ENCODE results near the gene TCP11L2.
"Not testable (repeated sequence)": the region's sequence is repeated elsewhere in the genome, so short reads cannot be mapped to it uniquely, and the experiment has no call there.

The TCP11L2 gene

DNA sequence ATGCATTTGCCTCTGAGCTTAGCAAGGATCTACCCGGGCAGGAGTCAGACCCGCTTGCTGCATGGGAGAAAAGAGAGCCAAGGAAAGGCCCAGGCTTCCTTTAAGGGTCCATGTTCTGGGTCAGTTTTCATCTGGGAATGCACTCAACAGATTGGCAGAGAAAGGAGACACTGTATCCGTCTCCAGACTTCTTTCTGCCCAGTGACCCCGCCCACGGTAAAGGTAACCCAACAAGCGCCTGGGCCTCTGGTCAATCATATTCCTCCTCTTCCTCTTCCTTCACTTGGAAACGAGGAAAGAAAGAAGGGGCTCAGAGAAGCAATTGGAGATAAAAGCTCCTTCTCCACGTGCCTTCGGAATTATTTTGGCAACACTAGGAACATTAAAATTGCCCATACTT, 27.1 kb upstream of the TCP11L2 start:
- Histone ChIP-seq H3K36me3 (ENCODE audit: insufficient read depth, low read length) (no peaks in the 10 kb centered on the region), H3K9ac (ENCODE audit: low read depth, low read length) (no peak overlapping the region), H3K4me1 (ENCODE audit: insufficient read depth, low read length) (no peaks in the 10 kb centered on the region), H3K9me3 (ENCODE audit: control insufficient read depth, insufficient read depth, low read length) (no peaks in the 10 kb centered on the region)

DNA sequence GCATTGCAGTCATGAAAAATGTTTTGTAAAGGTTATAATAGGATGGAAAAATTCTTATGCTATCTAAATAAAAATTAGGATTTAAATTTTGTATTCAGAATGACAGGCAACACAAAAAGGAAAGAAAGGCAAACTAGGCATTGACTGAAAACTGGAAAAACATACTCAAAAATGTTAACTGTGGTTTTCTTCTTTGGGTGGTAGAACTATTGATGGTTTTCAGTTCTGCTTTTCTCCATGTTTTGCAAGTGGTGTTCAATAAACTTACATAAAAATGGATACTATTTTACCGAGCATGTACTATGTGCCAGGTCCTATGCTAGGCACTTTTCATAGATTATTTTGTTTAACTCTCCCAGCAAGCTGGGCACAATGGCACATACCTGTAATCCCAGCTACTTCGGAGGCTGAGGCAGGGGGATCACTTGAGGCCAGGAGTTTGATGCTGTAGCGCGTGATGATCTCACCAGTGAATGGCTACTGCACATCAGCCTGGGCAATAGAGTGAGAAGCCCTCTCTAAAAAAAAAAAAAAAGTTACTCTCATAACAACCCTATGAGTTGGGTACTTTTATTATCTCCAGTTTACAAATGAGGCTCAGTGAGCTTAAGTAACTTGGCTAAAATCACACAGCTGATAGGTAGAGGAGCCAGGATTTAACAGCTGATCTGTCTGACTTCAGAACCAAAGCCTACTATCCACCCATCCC, 26.3 kb upstream of the TCP11L2 start:
- no peaks in the 10 kb centered on the region for H3K9me3 ChIP-seq (ENCODE audit: control insufficient read depth, insufficient read depth, low read length)
- H3K36me3 ChIP-seq (ENCODE audit: insufficient read depth, low read length) = no peaks in the 10 kb centered on the region
- H3K4me1 ChIP-seq (ENCODE audit: insufficient read depth, low read length) = no peaks in the 10 kb centered on the region
- H3K9ac ChIP-seq (ENCODE audit: low read depth, low read length) = no peak overlapping the region

DNA sequence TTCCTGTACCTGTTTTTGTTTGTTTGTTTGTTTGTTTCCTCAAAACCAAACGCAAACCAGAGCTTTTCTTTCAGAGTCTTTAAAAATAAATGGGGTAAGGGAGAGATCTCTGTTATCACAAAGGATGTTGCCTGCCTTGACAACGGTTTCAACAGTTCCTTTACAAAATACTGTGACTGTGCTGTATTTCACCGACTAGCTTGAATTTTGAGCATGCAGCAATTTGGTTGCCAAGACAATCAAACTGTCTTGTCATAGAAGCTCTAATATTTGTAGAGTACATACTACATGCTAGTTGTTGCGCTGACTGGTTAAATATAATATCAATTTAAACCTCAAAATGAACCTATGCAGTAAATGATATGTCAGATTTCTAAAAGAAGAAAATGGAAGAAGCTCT, 22.4 kb upstream of the TCP11L2 start:
- no peaks in the 10 kb centered on the region for H3K36me3 ChIP-seq (ENCODE audit: insufficient read depth, low read length)
- H3K9me3 ChIP-seq (ENCODE audit: control insufficient read depth, insufficient read depth, low read length) = no peaks in the 10 kb centered on the region
- no peaks in the 10 kb centered on the region for H3K4me1 ChIP-seq (ENCODE audit: insufficient read depth, low read length)
- H3K9ac ChIP-seq (ENCODE audit: low read depth, low read length) = no peak overlapping the region

DNA sequence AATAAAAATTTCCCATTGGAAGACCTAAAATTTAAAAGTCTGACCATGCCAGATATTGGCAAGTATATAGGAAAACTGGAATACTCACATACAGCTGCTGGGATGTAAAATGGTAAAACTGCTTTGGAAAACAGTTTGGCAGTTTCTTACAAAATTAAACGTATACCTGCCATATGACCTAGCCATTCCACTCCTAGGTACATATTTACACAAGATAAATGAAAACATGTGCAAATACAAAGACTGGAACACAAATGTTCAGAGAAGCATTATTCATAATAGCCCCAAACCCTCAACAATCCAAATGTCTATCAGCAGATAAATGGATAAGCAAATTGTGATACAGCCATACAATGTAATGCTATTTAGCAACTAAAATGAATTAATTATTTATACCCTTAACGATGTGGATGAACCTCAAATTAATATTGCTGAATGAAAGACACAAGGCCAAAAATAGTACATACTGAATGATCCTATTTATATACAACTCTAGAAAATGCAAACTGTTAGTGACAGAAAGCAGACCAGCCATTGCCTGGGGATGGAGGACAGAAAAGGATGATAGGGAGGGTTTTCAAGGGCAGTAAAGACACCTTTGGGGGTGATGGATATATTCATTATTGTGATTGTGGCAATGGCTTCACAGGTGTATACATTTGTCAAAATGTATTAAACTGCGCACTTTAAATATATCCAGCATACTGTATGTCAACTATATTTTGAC, 21.3 kb upstream of the TCP11L2 start:
- Histone ChIP-seq H3K9ac (ENCODE audit: low read depth, low read length) (no peak overlapping the region), H3K9me3 (ENCODE audit: control insufficient read depth, insufficient read depth, low read length) (no peaks in the 10 kb centered on the region), H3K4me1 (ENCODE audit: insufficient read depth, low read length) (no peaks in the 10 kb centered on the region), H3K36me3 (ENCODE audit: insufficient read depth, low read length) (no peaks in the 10 kb centered on the region)

DNA sequence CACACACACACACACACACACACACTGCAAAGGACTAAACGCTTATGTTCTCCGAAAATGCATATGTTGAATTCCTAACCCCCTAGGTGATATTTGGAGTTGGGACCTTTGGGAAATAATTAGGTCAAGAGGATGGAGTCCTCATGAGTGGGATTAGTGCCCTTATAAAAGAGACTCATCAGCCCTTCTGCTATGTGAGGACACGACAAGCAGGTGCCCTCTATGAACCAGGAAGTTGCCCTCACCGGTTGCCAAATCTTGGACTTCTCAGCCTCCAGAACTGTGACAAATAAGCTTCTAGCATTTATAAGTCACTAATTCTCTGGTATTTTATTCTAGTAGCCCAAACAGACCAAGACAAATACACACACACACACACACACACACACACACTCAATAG, 20.7 kb upstream of the TCP11L2 start:
- Histone ChIP-seq H3K4me1 (ENCODE audit: insufficient read depth, low read length) (no peaks in the 10 kb centered on the region), H3K9ac (ENCODE audit: low read depth, low read length) (no peak overlapping the region), H3K36me3 (ENCODE audit: insufficient read depth, low read length) (no peaks in the 10 kb centered on the region), H3K9me3 (ENCODE audit: control insufficient read depth, insufficient read depth, low read length) (no peaks in the 10 kb centered on the region)

DNA sequence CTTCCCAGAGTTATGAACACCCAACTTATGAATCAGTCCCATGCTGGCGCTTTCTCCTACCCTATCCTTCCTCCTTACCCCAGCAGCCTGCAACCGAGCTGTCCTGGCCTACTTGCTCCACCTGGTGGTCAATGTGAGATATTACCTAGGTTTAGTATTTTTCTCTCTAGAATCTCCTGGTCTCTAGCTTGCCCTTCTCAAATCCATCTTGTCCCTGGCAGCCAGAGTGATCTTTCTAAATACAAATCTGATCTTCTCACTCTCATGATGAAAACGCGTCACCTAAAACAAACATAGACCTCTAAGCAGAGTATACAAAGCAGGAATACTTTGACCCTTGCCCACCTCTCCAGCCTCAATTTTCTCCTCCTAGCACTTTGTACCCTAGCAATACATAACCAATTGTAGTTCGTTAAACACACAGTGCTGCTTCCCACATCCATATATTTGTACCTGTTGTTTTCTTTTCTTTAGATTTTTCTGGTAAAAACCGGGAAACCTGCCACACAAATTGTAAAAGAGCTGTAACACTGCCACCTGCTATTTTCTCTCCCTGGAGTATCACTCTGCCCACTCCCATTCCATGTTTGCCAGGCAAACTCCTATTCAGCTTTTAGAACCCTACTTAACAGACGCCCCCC, 20.0 kb upstream of the TCP11L2 start:
- Histone ChIP-seq H3K4me1 (ENCODE audit: insufficient read depth, low read length) (no peaks in the 10 kb centered on the region), H3K9me3 (ENCODE audit: control insufficient read depth, insufficient read depth, low read length) (no peaks in the 10 kb centered on the region), H3K36me3 (ENCODE audit: insufficient read depth, low read length) (no peaks in the 10 kb centered on the region), H3K9ac (ENCODE audit: low read depth, low read length) (no peak overlapping the region)

DNA sequence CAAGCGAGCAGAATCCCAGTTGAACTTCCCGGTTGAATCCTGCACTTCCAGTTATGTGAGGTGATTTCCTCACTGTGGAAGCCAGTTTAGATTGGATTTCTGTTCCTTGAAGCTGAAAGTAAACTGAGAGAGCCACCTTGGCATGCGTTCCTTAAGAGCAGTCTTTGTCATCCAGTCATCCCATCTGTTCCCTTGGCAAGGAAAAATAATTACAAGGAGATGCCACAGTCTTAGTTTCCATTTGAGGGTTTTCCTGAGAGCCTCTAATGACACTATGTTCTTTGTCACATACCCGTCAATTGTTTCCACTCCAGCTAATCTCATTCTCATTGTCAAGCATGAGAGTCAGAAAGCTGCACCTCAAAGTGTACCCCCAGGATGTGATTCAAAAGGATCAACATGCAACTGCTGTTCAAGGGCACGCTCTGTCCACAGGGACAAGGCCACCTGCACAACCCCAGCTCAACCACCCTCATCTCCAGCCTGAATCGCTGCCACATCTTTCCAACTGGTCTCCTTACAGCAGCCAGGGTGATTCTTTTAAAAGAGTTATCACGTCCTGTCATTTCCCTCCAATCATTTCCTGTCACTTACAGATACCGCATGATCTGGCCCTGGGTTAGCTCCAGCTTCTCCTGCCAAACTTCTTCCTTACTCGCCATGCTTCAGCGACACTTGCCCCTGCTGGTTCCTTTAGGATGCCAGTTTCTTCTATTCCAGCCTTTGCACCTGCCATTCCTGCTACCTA, 18.0 kb upstream of the TCP11L2 start:
- H3K9me3 ChIP-seq (ENCODE audit: control insufficient read depth, insufficient read depth, low read length) = no peaks in the 10 kb centered on the region
- H3K9ac ChIP-seq (ENCODE audit: low read depth, low read length) = no peak overlapping the region

DNA sequence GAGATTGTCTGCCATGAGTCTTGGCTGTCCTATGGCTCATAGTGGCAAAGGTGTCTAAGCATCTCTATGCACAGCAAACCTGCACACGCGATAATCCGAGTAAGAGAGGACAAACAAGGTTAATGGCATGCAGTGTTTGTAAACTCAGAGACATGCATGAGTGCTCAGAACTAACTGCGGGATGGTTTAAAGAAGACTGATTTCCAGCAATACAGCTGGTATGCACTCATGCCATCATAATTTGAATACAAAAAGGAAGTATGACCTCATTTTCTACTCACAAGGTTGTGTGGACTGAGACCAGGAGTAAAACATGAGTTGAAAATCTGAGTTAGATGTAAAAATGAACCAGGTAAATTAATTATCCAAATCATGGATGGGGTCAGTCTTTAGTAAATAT, 16.6 kb upstream of the TCP11L2 start:
- no peaks in the 10 kb centered on the region for H3K36me3 ChIP-seq (ENCODE audit: insufficient read depth, low read length)
- H3K9ac ChIP-seq (ENCODE audit: low read depth, low read length) = no peak overlapping the region
- H3K9me3 ChIP-seq (ENCODE audit: control insufficient read depth, insufficient read depth, low read length) = no peaks in the 10 kb centered on the region
- H3K4me1 ChIP-seq (ENCODE audit: insufficient read depth, low read length) = no peaks in the 10 kb centered on the region

More for the DNA sequence above, 18.0 kb upstream of the TCP11L2 start:
- Histone ChIP-seq H3K36me3 (ENCODE audit: insufficient read depth, low read length) (no peaks in the 10 kb centered on the region), H3K4me1 (ENCODE audit: insufficient read depth, low read length) (no peaks in the 10 kb centered on the region)

DNA sequence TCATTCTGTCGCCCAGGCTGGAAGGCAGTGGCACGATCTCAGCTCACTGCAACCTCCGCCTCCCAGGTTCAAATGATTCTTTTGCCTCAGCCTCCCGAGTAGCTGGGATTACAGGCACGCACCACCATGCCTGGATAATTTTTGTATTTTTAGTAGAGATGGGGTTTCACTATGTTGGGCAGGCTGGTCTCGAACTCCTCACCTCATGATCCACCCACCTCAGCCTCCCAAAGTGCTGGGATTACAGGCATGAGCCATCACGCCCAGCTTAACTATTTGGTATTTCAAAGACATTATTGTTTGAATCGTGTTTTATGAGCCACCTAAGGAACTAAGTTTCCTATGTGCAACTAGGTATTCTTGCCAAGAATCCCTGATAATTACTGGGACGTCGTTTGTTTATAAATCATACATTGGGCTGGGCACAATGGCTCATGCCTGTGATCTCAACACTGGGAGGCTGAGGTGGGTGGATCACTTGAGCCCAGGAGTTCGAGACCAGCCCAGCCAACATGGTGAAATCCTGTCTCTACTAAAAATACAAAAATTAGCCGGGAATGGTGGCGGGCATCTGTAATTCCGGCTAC, 15.9 kb upstream of the TCP11L2 start:
- not testable (repeated sequence) for H3K9ac ChIP-seq (ENCODE audit: low read depth, low read length); H3K36me3 ChIP-seq (ENCODE audit: insufficient read depth, low read length); H3K4me1 ChIP-seq (ENCODE audit: insufficient read depth, low read length); H3K9me3 ChIP-seq (ENCODE audit: control insufficient read depth, insufficient read depth, low read length)

DNA sequence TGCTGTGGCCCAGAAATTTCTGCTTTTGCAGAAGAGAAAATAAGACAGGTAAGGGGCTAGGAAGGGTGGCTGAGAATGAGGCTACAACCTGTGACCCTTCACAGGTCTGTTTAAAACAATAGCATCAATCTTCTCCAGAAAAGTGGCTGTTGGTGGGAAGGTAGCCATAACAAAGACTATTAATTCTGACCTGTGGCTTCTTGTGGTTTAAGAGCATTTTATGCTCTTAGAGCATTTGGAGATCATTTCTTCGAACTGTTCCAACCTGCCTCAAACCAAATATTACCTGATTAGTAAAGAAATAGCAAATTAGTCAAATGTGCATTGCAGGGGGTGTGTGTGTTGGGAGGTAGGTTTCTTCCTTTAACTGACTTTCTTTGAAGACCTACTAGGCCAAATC, 15.2 kb upstream of the TCP11L2 start:
- H3K9ac ChIP-seq (ENCODE audit: low read depth, low read length) = no peak overlapping the region
- no peaks in the 10 kb centered on the region for H3K4me1 ChIP-seq (ENCODE audit: insufficient read depth, low read length)
- no peaks in the 10 kb centered on the region for H3K36me3 ChIP-seq (ENCODE audit: insufficient read depth, low read length)
- H3K9me3 ChIP-seq (ENCODE audit: control insufficient read depth, insufficient read depth, low read length) = no peaks in the 10 kb centered on the region

DNA sequence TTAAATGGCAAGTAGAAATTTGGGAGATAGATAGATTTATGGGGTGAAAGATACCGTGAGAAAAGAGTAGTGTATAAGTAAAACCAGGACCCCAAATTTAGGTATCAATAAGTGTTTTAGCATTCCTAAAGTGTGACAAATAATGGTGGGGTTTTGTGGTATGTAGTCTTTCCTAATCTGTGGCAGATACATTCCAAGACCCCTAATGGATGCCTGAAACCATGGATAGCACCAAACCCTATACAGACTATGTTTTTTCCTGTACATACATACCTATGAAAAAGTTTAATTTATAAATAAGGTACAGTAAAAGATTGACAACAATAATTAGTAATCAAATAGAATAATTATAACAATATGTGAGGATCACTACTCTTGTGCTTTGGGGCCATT, 14.4 kb upstream of the TCP11L2 start:
- Histone ChIP-seq H3K4me1 (ENCODE audit: insufficient read depth, low read length) (no peaks in the 10 kb centered on the region), H3K9ac (ENCODE audit: low read depth, low read length) (no peak overlapping the region), H3K36me3 (ENCODE audit: insufficient read depth, low read length) (no peaks in the 10 kb centered on the region), H3K9me3 (ENCODE audit: control insufficient read depth, insufficient read depth, low read length) (no peaks in the 10 kb centered on the region)

DNA sequence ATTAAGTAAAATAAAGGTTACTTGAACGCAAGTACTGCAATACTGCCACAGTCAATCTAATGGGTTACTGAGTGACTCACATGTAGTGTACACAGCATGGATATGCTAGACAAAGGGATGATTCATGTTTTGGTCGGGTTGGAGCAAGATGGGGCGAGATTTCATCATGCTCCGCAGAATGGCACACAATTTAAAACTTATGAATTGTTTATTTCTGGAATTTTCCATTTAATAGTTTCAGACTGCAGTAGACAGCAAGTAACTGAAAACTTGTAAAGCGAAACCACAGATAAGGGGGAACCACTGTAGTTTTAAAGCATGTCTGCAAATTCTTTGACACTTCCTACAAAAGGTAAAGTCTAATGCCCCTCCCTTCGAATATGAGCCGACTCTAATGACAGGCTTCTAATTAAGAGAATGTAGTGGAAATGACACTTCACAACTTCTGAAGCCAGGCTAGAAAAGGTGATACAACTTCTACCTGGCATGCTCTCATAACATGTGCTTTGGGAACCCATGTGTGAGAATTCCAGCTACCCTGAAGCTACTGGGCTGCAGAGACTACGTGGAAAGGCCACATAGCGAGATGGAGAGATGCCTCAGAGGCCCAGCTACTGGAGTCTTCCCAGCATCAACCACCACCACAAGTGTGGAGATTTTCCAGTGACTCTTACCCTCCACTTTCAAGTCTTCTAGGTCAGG, 13.9 kb upstream of the TCP11L2 start:
- H3K4me1 ChIP-seq (ENCODE audit: insufficient read depth, low read length) = no peaks in the 10 kb centered on the region
- no peaks in the 10 kb centered on the region for H3K36me3 ChIP-seq (ENCODE audit: insufficient read depth, low read length)
- H3K9me3 ChIP-seq (ENCODE audit: control insufficient read depth, insufficient read depth, low read length) = no peaks in the 10 kb centered on the region
- no peak overlapping the region for H3K9ac ChIP-seq (ENCODE audit: low read depth, low read length)

DNA sequence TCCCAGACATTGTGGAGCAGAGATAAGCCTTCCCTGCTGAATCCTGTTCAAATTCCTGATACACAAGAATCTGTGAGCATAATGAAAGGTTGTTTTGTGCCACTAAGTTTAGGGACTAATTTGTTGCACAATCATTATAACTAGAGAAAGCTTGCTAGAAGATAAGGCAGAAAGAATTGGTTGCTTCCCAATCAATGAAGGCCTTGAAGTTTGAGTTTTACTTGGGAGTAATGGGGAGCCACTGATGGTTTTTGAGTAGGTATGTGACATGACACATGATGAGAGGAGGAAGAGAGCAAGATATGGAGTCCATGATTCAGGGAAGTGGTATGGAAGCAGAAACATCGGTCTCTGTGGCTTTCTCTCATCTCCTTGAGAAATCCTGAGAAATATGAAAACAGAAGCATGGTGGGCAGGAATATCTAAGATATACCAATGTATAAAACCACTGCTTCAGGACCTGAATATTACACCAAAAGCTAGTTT, 13.3 kb upstream of the TCP11L2 start:
- no peak overlapping the region for H3K9ac ChIP-seq (ENCODE audit: low read depth, low read length)
- H3K36me3 ChIP-seq (ENCODE audit: insufficient read depth, low read length) = no peaks in the 10 kb centered on the region
- H3K9me3 ChIP-seq (ENCODE audit: control insufficient read depth, insufficient read depth, low read length) = no peaks in the 10 kb centered on the region
- H3K4me1 ChIP-seq (ENCODE audit: insufficient read depth, low read length) = no peaks in the 10 kb centered on the region

DNA sequence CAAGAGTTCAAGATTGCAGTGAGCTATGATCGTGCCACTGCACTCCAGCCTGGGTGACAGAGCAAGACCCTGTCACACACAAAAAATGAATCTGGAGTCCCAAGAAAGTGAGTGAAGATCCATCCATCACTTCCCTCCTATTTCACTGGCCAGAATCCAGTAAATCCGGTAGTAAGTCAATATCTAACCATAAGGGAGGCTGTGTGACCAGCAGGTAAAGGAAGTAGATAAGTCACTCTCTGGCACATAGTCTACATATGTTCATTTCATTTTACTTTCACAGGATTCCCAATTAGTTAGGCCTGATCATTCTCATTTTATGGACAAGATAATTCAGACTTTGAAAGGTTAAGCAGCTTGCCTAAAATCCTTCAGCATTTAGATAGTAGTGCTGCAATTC, 11.9 kb upstream of the TCP11L2 start:
- Histone ChIP-seq H3K4me1 (ENCODE audit: insufficient read depth, low read length) (no peaks in the 10 kb centered on the region), H3K9me3 (ENCODE audit: control insufficient read depth, insufficient read depth, low read length) (no peaks in the 10 kb centered on the region), H3K36me3 (ENCODE audit: insufficient read depth, low read length) (no peaks in the 10 kb centered on the region), H3K9ac (ENCODE audit: low read depth, low read length) (no peak overlapping the region)
